HEK293 (cell line): Measurements from ENCODE around the gene NMT2.

Experiments used
- CTCF ChIP-seq: fragments of 450-650 bp; formaldehyde crosslinking; IDR thresholded peaks from 2 replicates; pipeline ENCODE4 v1.5.1; 2016; ENCODE audit warnings: missing biosample characterization, missing genetic modification characterization
- HOXA7 ChIP-seq: sonication (generic); formaldehyde crosslinking; IDR thresholded peaks from 2 replicates; pipeline ENCODE4 v1.8.1; 2022; ENCODE audit warnings: missing genetic modification reagents, borderline replicate concordance
- PRDM1 ChIP-seq: fragments of 450-650 bp; formaldehyde crosslinking; IDR thresholded peaks from 2 replicates; pipeline ENCODE4; 2016; ENCODE audit warnings: missing biosample characterization, missing genetic modification characterization
- RBAK ChIP-seq: fragments of 450-650 bp; formaldehyde crosslinking; IDR thresholded peaks from 2 replicates; pipeline ENCODE4 v1.5.1; 2016; ENCODE audit warnings: missing biosample characterization, missing genetic modification characterization
- SCRT1 ChIP-seq: fragments of 450-650 bp; formaldehyde crosslinking; IDR thresholded peaks from 2 replicates; pipeline ENCODE4 v1.5.1; 2016; ENCODE audit warnings: missing biosample characterization, missing genetic modification characterization, borderline replicate concordance
- SP2 ChIP-seq: fragments of 450-650 bp; formaldehyde crosslinking; IDR thresholded peaks from 2 replicates; pipeline ENCODE4 v1.5.1; 2016; ENCODE audit warnings: missing biosample characterization, missing genetic modification characterization
- ZFP37 ChIP-seq: fragments of 450-650 bp; formaldehyde crosslinking; IDR thresholded peaks from 2 replicates; pipeline ENCODE4 v1.5.1; 2016; ENCODE audit warnings: missing biosample characterization, missing genetic modification characterization
- ZNF157 ChIP-seq: fragments of 450-650 bp; formaldehyde crosslinking; IDR thresholded peaks from 2 replicates; pipeline ENCODE4 v1.5.1; 2016; ENCODE audit warnings: missing biosample characterization, missing genetic modification characterization
- ZNF239 ChIP-seq: fragments of 450-650 bp; formaldehyde crosslinking; IDR thresholded peaks from 2 replicates; pipeline ENCODE4 v1.5.1; 2016; ENCODE audit warnings: missing biosample characterization, missing genetic modification characterization
- ZNF501 ChIP-seq: fragments of 450-650 bp; formaldehyde crosslinking; IDR thresholded peaks from 2 replicates; pipeline ENCODE4 v1.5.1; 2016; ENCODE audit warnings: missing biosample characterization, missing genetic modification characterization
- ZNF544 ChIP-seq: fragments of 450-650 bp; formaldehyde crosslinking; IDR thresholded peaks from 2 replicates; pipeline ENCODE4 v1.5.0; 2017; ENCODE audit warnings: missing biosample characterization, missing genetic modification characterization
- ZNF626 ChIP-seq: fragments of 450-650 bp; sonication (Bioruptor Pico); formaldehyde crosslinking; IDR thresholded peaks from 2 replicates; pipeline ENCODE4 v1.5.1; 2018; ENCODE audit warnings: missing biosample characterization, missing genetic modification characterization, inconsistent platforms
- ZSCAN30 ChIP-seq: fragments of 450-650 bp; IDR thresholded peaks from 2 replicates; pipeline ENCODE4 v1.5.1; 2018; ENCODE audit warnings: missing biosample characterization, mild to moderate bottlenecking, missing genetic modification characterization, moderate library complexity
- TF ChIP-seq, protein P1 (sequence below): fragments of 450-650 bp; formaldehyde crosslinking; IDR thresholded peaks from 2 replicates; pipeline ENCODE4 v1.5.1; 2016; ENCODE audit warnings: missing biosample characterization, missing genetic modification characterization

GRCh38 chr10:15096661-15097010 lies 71.9 kb downstream of the NMT2 start:
- TF ChIP-seq CTCF (no peak), SP2 (no peak), ZSCAN30 (tag by site-specific recombination) (no peak), ZNF239 (tag by site-specific recombination) (no peak), ZNF501 (tag by site-specific recombination) (no peak), PRDM1 (tag by site-specific recombination) (no peak), HOXA7 (CRISPR knock-in tag) (no peak), ZFP37 (no peak), RBAK (no peak), SCRT1 (tag by site-specific recombination) (no peak), ZNF157 (tag by site-specific recombination) (no peak), ZNF626 (no peak), ZNF544 (tag by site-specific recombination) (no peak)
- TF ChIP-seq, protein P1, sequence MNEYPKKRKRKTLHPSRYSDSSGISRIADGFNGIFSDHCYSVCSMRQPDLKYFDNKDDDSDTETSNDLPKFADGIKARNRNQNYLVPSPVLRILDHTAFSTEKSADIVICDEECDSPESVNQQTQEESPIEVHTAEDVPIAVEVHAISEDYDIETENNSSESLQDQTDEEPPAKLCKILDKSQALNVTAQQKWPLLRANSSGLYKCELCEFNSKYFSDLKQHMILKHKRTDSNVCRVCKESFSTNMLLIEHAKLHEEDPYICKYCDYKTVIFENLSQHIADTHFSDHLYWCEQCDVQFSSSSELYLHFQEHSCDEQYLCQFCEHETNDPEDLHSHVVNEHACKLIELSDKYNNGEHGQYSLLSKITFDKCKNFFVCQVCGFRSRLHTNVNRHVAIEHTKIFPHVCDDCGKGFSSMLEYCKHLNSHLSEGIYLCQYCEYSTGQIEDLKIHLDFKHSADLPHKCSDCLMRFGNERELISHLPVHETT (tag by site-specific recombination) = no peak
